ENCODE results near the gene PLCG2.

PLCG2 gene

GRCh38 chr16:81936209-81937000, 157.3 kb downstream of the PLCG2 start:
- no peak for DNase-seq
- H3K27ac ChIP-seq (ENCODE audit: insufficient read depth in 1 of 2, low read depth in 1 of 2, low read length in 2 of 2, poor library complexity in 1 of 2, severe bottlenecking in 2 of 2), result no peak overlapping the region
- 96% methylated on average over 19 of the region's 23 CpGs for WGBS (ENCODE audit: insufficient coverage)
- H3K9me3 ChIP-seq (ENCODE audit: control extremely low read depth in 1 of 5, control insufficient read depth in 4 of 5, insufficient read depth in 2 of 5, low read depth in 1 of 5, low read length in 4 of 5), result no peaks in the 10 kb centered on the region
- no peaks in the 10 kb centered on the region for H3K4me1 ChIP-seq (ENCODE audit: control extremely low read depth in 1 of 4, control insufficient read depth in 4 of 4, insufficient read depth in 4 of 4, low read length in 3 of 4)
- CTCF ChIA-PET, result no interaction called here
- POLR2A ChIA-PET, result no interaction called here
- no peak overlapping the region for H3K4me3 ChIP-seq (ENCODE audit: control insufficient read depth in 1 of 7, extremely low read depth in 1 of 7, insufficient read depth in 4 of 7, low read depth in 2 of 7, low read length in 6 of 7)
- peaks cover 25 to 82% (median 64%) of the 10 kb centered on the region in 4 experiments for H3K36me3 ChIP-seq (ENCODE audit: control insufficient read depth in 4 of 4, insufficient read depth in 4 of 4, low read length in 3 of 4)
- H3K27me3 ChIP-seq (replicated peaks in 2 of 5; ENCODE audit: control insufficient read depth in 4 of 5, insufficient read depth in 5 of 5, low read length in 4 of 5), result no peaks in the 10 kb centered on the region

DNA sequence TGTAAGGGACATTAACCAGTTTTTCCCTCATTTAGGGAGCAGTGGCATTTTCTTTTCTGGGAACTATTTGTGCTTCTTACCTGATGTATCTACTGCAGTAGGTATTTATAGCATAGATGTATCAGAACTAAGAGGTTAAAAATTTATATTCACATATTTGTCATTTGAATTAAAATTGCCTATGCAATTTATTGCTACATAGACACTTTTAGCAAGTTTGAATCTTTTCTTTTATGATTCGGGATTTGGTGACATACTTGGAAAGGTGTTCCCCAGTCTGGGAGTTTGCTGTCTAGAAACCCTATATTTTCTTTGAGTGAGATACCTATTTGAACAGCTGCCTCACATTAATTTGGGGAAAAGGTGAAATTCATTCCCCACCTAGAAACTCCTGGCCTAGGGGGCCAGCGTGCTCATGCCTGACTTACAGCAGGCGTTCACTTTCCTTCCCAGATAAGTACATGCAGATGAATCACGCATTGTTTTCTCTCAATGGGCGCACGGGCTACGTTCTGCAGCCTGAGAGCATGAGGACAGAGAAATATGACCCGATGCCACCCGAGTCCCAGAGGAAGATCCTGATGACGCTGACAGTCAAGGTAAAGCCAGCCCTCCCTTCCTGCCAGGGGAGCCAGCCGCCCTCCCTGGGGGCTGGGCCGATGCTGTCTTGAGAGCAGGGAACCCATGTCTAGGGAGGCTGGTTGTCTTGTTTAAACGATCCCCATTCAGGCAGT, 158.4 kb downstream of the PLCG2 start:
- Histone ChIP-seq H3K9me3 (ENCODE audit: control extremely low read depth in 1 of 5, control insufficient read depth in 4 of 5, insufficient read depth in 2 of 5, low read depth in 1 of 5, low read length in 4 of 5) (no peaks in the 10 kb centered on the region), H3K27me3 (replicated peaks in 2 of 5; ENCODE audit: control insufficient read depth in 4 of 5, insufficient read depth in 5 of 5, low read length in 4 of 5) (no peaks in the 10 kb centered on the region), H3K4me3 (ENCODE audit: control insufficient read depth in 1 of 7, extremely low read depth in 1 of 7, insufficient read depth in 4 of 7, low read depth in 2 of 7, low read length in 6 of 7) (no peak overlapping the region), H3K27ac (ENCODE audit: insufficient read depth in 1 of 2, low read depth in 1 of 2, low read length in 2 of 2, poor library complexity in 1 of 2, severe bottlenecking in 2 of 2) (no peak overlapping the region), H3K36me3 (ENCODE audit: control insufficient read depth in 4 of 4, insufficient read depth in 4 of 4, low read length in 3 of 4) (peaks cover 23 to 78% (median 61%) of the 10 kb centered on the region in 4 experiments), H3K4me1 (ENCODE audit: control extremely low read depth in 1 of 4, control insufficient read depth in 4 of 4, insufficient read depth in 4 of 4, low read length in 3 of 4) (no peaks in the 10 kb centered on the region)
- no peak for DNase-seq
- POLR2A ChIA-PET, result no interaction called here
- WGBS (ENCODE audit: insufficient coverage), result 97% methylated on average over 9 of the region's 13 CpGs
- CTCF ChIA-PET, result no interaction called here

DNA sequence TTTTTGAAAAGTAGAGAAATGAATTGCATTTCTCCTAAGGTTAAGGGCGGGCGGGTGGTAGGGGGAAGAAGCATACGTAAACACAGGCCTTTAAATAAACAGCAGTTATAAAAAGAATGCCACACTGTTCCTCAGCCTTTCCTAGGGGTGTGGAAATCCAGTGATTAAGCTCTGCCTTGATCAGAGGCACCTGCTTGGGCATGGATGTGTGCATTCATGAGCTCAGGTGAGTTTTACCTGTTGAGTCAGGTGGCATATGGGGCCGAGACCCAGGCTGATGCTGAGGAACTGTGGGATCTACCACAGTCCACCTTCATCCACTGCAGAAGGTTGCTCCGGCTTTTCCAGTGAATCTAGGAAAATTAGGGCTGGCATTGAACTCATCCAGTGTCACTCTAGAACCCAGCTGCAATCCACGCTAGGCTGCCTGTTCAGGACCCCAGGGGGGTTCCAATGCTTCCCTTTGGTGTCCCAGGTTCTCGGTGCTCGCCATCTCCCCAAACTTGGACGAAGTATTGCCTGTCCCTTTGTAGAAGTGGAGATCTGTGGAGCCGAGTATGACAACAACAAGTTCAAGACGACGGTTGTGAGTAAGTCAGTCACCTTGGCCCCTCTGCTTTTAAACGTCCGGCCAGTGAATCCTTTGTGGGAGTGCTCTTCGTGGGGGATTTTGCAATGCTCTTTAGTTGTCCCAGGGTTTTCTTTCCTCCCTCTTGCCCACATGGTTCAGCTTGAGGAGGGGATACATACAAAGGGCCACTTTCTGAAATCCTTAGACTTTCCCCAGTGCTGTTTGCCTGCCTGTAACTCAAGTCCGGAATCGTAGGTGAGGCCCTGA, 159.5 kb downstream of the PLCG2 start:
- ChIA-PET CTCF (interaction anchor here (1.4 kb wide), 1 partner anchor 59 kb away, joined by 5 read pairs; no protein-coding TSS in a partner anchor), POLR2A (no interaction called here)
- Histone ChIP-seq H3K4me1 (ENCODE audit: control extremely low read depth in 1 of 4, control insufficient read depth in 4 of 4, insufficient read depth in 4 of 4, low read length in 3 of 4) (no peaks in the 10 kb centered on the region), H3K27ac (ENCODE audit: insufficient read depth in 1 of 2, low read depth in 1 of 2, low read length in 2 of 2, poor library complexity in 1 of 2, severe bottlenecking in 2 of 2) (peak overlapping the region in 1 of 2 experiments; percentile 4), H3K27me3 (replicated peaks in 2 of 5; ENCODE audit: control insufficient read depth in 4 of 5, insufficient read depth in 5 of 5, low read length in 4 of 5) (no peaks in the 10 kb centered on the region), H3K4me3 (ENCODE audit: control insufficient read depth in 1 of 7, extremely low read depth in 1 of 7, insufficient read depth in 4 of 7, low read depth in 2 of 7, low read length in 6 of 7) (no peak overlapping the region), H3K9me3 (ENCODE audit: control extremely low read depth in 1 of 5, control insufficient read depth in 4 of 5, insufficient read depth in 2 of 5, low read depth in 1 of 5, low read length in 4 of 5) (no peaks in the 10 kb centered on the region), H3K36me3 (ENCODE audit: control insufficient read depth in 4 of 4, insufficient read depth in 4 of 4, low read length in 3 of 4) (peaks cover 26 to 79% (median 64%) of the 10 kb centered on the region in 4 experiments)
- DNase-seq, result no peak
- 97% methylated on average over 14 of the region's 17 CpGs for WGBS (ENCODE audit: insufficient coverage)

DNA sequence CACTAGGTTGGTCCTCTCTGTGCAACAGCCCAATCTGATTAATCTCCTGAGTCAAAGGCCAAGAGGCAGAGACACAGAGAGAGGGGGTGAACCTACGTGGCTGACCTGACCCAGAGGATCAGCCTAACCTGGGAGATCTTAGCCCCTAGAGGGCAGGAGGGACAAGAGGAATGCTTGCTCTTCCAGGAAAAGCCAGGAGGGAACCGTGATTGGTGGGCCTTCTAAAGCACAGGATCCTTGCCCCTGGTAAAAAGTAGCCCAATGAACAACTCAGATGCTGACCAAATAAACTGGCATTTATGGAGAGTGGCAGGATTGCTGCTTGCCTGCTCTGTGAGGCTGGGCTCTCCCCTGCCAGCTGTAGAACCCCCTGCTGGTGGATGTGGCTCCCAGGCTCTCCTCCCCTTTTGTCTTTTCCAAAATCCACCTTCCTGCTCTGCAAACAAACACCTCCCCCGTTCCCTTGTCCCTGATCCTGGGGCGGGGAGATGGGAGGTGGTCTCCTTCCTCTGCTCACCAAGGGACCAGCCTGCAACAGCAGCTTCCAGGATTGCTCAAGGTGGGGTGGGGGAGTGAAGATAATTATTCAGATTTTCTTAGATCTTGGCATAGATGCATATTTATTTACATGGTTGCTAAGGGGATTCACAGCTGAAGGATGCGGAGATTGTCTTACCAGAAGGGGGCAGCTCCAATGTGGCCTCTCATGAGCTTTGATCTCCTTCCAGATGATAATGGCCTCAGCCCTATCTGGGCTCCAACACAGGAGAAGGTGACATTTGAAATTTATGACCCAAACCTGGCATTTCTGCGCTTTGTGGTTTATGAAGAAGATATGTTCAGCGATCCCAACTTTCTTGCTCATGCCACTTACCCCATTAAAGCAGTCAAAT, 160.3 kb downstream of the PLCG2 start:
- peaks cover 31 to 77% (median 59%) of the 10 kb centered on the region in 4 experiments for H3K36me3 ChIP-seq (ENCODE audit: control insufficient read depth in 4 of 4, insufficient read depth in 4 of 4, low read length in 3 of 4)
- H3K27ac ChIP-seq (ENCODE audit: insufficient read depth in 1 of 2, low read depth in 1 of 2, low read length in 2 of 2, poor library complexity in 1 of 2, severe bottlenecking in 2 of 2), result peak overlapping the region; percentile 4 to 17
- H3K9me3 ChIP-seq (ENCODE audit: control extremely low read depth in 1 of 5, control insufficient read depth in 4 of 5, insufficient read depth in 2 of 5, low read depth in 1 of 5, low read length in 4 of 5), result no peaks in the 10 kb centered on the region
- no peak overlapping the region for H3K4me3 ChIP-seq (ENCODE audit: control insufficient read depth in 1 of 7, extremely low read depth in 1 of 7, insufficient read depth in 4 of 7, low read depth in 2 of 7, low read length in 6 of 7)
- peak; percentile 14 to 59 (median 45) for DNase-seq
- ChIA-PET CTCF (interaction anchor here (1.0 to 4.3 kb wide), 5 partner anchors 13 to 290 kb away, joined by 3 to 18 read pairs (median 5); no protein-coding TSS in a partner anchor), POLR2A (no interaction called here)
- 93% methylated on average over 3 of the region's 7 CpGs for WGBS (ENCODE audit: insufficient coverage)
- no peaks in the 10 kb centered on the region for H3K27me3 ChIP-seq (replicated peaks in 2 of 5; ENCODE audit: control insufficient read depth in 4 of 5, insufficient read depth in 5 of 5, low read length in 4 of 5)
- no peaks in the 10 kb centered on the region for H3K4me1 ChIP-seq (ENCODE audit: control extremely low read depth in 1 of 4, control insufficient read depth in 4 of 4, insufficient read depth in 4 of 4, low read length in 3 of 4)

GRCh38 chr16:81940781-81941560, 161.9 kb downstream of the PLCG2 start:
- Histone ChIP-seq H3K9me3 (ENCODE audit: control extremely low read depth in 1 of 5, control insufficient read depth in 4 of 5, insufficient read depth in 2 of 5, low read depth in 1 of 5, low read length in 4 of 5) (no peaks in the 10 kb centered on the region), H3K36me3 (ENCODE audit: control insufficient read depth in 4 of 4, insufficient read depth in 4 of 4, low read length in 3 of 4) (peaks cover 32 to 73% (median 54%) of the 10 kb centered on the region in 4 experiments), H3K27me3 (replicated peaks in 2 of 5; ENCODE audit: control insufficient read depth in 4 of 5, insufficient read depth in 5 of 5, low read length in 4 of 5) (no peaks in the 10 kb centered on the region), H3K4me3 (ENCODE audit: control insufficient read depth in 1 of 7, extremely low read depth in 1 of 7, insufficient read depth in 4 of 7, low read depth in 2 of 7, low read length in 6 of 7) (no peak overlapping the region), H3K4me1 (ENCODE audit: control extremely low read depth in 1 of 4, control insufficient read depth in 4 of 4, insufficient read depth in 4 of 4, low read length in 3 of 4) (no peaks in the 10 kb centered on the region), H3K27ac (ENCODE audit: insufficient read depth in 1 of 2, low read depth in 1 of 2, low read length in 2 of 2, poor library complexity in 1 of 2, severe bottlenecking in 2 of 2) (no peak overlapping the region)
- 100% methylated on average over 2 of the region's 3 CpGs for WGBS (ENCODE audit: insufficient coverage)
- CTCF ChIA-PET, result interaction anchor here (0.8 to 4.3 kb wide), 12 partner anchors 11 to 322 kb away, joined by 3 to 19 read pairs (median 3); no protein-coding TSS in a partner anchor
- POLR2A ChIA-PET, result no interaction called here
- peak; percentile 45 to 74 (median 74) for DNase-seq

All from common myeloid progenitor, CD34-positive (primary cell).